Ascending aorta (tissue), 2 donors: ENCODE results near the gene CEP55. TPM values are rescaled to one million over a fixed set of nuclear protein-coding genes. Genes with fewer than 3 reads are reported as not detected.

Source experiments
- DNase-seq, 2 donors: peaks; one replicate each; pipeline ENCODE4 v3.0.0-alpha.2; 2019; ENCODE audit warnings: low spot score in 2 of 2
- H3K27ac ChIP-seq, 2 donors: fragments of 200-600 bp; sonication (generic); one replicate each; pipeline ENCODE4 v1.5.1; 2016 to 2017; ENCODE audit warnings: mild to moderate bottlenecking in 1 of 2
- H3K27me3 ChIP-seq: fragments of 200-600 bp; sonication (generic); one replicate; pipeline ENCODE4 v1.5.1; 2017
- H3K36me3 ChIP-seq, 2 donors: fragments of 200-600 bp; sonication (generic); one replicate each; pipeline ENCODE4 v1.5.1; 2016
- H3K4me1 ChIP-seq, 2 donors: fragments of 200-600 bp; sonication (generic); one replicate each; pipeline ENCODE4 v1.5.1; 2016 to 2017; ENCODE audit warnings: mild to moderate bottlenecking in 1 of 2
- H3K4me3 ChIP-seq, 2 donors: fragments of 200-600 bp; sonication (generic); one replicate each; pipeline ENCODE4 v1.5.1; 2016 to 2017; ENCODE audit warnings: mild to moderate bottlenecking in 1 of 2
- H3K9me3 ChIP-seq, 2 donors: fragments of 200-600 bp; sonication (generic); one replicate each; pipeline ENCODE4 v1.5.1; 2016
- intact Hi-C: fragments of 100-400 bp; cut with DNase I; formaldehyde crosslinking; loops from one replicate; pipeline ENCODE4 v1.15.1; 2023
- total RNA-seq: library from RNA; depleted of rRNA; stranded (reverse); fragments of >200 nt; gene quantifications from one replicate; pipeline ENCODE4 v1.1.0, GENCODE V29; 2016
- TF ChIP-seq, protein P1 (sequence below), 3 experiments: fragments of 200-600 bp in 2 of 3; fragments of 450-650 bp in 1 of 3; sonication (generic) in 2 of 3; IDR thresholded peaks; one replicate each; pipeline ENCODE4 v1.5.1; 2016 to 2019; ENCODE audit warnings: antibody characterized with exemption in 3 of 3, mild to moderate bottlenecking in 1 of 3, moderate library complexity in 1 of 3

The CEP55 gene
- total RNA-seq, 1 donor from 2014 or later, result not detected

GRCh38 chr10:93495654-93496321 lies 624 bp upstream of the CEP55 start:
- TF ChIP-seq, protein P1, sequence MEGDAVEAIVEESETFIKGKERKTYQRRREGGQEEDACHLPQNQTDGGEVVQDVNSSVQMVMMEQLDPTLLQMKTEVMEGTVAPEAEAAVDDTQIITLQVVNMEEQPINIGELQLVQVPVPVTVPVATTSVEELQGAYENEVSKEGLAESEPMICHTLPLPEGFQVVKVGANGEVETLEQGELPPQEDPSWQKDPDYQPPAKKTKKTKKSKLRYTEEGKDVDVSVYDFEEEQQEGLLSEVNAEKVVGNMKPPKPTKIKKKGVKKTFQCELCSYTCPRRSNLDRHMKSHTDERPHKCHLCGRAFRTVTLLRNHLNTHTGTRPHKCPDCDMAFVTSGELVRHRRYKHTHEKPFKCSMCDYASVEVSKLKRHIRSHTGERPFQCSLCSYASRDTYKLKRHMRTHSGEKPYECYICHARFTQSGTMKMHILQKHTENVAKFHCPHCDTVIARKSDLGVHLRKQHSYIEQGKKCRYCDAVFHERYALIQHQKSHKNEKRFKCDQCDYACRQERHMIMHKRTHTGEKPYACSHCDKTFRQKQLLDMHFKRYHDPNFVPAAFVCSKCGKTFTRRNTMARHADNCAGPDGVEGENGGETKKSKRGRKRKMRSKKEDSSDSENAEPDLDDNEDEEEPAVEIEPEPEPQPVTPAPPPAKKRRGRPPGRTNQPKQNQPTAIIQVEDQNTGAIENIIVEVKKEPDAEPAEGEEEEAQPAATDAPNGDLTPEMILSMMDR (IDR thresholded peaks at IDR 0.05), result no peak
- Histone ChIP-seq H3K4me1 (peaks cover 2 to 5% of the 10 kb centered on the region in 2 donors), H3K4me3 (peak overlapping the region; percentile 72 to 86), H3K27me3 (no peaks in the 10 kb centered on the region), H3K27ac (peak overlapping the region; percentile 60 to 62), H3K36me3 (no peaks in the 10 kb centered on the region), H3K9me3 (no peaks in the 10 kb centered on the region)
- DNase-seq, result peak in 1 of 2 donors; percentile 70
- intact Hi-C loops, result loop anchor here (1.0 to 2.0 kb wide), 2 partner anchors 15 to 119 kb away; no protein-coding TSS in a partner anchor

- H3K4me3 ChIP-seq, result no peak overlapping the region
- H3K27ac ChIP-seq, result no peak overlapping the region
- peaks cover 2 to 5% of the 10 kb centered on the region in 2 donors for H3K4me1 ChIP-seq
- TF ChIP-seq, protein P1 (IDR thresholded peaks at IDR 0.05), result no peak
- H3K9me3 ChIP-seq, result no peaks in the 10 kb centered on the region
- DNase-seq, result no peak
- H3K27me3 ChIP-seq, result no peaks in the 10 kb centered on the region
- intact Hi-C loops, result no loop called here
- no peaks in the 10 kb centered on the region for H3K36me3 ChIP-seq
Observed at GRCh38 chr10:93498166-93498565, 1.8 kb downstream of the CEP55 start.

DNA sequence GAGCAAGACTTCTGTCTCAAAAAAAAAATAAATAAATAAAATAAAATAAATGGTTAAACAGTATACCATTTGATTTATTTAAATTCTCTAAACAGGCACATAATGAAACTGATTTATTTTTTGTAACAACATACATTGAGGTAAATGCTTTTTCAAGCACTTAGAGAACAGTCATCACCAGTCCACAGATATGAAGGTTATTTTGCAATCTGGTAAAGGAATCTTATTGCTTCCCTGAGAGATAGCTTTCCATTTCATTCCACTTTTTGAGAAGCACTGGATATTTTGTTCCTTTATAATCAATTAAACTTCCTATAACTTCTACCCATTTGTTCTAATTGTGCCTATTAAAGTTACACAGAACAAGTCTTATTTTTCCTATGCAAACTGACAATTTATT lies 5.2 kb downstream of the CEP55 start:
- Histone ChIP-seq H3K27me3 (no peaks in the 10 kb centered on the region), H3K4me1 (peaks cover 2 to 3% of the 10 kb centered on the region in 2 donors), H3K27ac (no peak overlapping the region), H3K36me3 (no peaks in the 10 kb centered on the region), H3K9me3 (no peaks in the 10 kb centered on the region), H3K4me3 (no peak overlapping the region)
- intact Hi-C loops, result no loop called here
- TF ChIP-seq, protein P1 (IDR thresholded peaks at IDR 0.05), result no peak
- no peak for DNase-seq

DNA sequence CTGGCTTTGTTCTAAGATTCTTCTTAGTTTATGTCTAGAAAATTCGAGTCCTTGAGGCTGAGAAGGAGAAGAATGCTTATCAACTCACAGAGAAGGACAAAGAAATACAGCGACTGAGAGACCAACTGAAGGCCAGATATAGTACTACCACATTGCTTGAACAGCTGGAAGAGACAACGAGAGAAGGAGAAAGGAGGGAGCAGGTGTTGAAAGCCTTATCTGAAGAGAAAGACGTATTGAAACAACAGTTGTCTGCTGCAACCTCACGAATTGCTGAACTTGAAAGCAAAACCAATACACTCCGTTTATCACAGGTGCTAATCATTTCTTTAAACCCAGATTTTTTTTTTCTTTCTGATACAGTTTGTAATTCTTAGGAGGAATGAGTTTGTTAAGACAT lies 6.7 kb downstream of the CEP55 start:
- Histone ChIP-seq H3K27ac (no peak overlapping the region), H3K36me3 (no peaks in the 10 kb centered on the region), H3K27me3 (no peaks in the 10 kb centered on the region), H3K9me3 (no peaks in the 10 kb centered on the region), H3K4me1 (no peaks in the 10 kb centered on the region), H3K4me3 (no peak overlapping the region)
- TF ChIP-seq, protein P1 (IDR thresholded peaks at IDR 0.05), result no peak
- no peak for DNase-seq
- intact Hi-C loops, result no loop called here

DNA sequence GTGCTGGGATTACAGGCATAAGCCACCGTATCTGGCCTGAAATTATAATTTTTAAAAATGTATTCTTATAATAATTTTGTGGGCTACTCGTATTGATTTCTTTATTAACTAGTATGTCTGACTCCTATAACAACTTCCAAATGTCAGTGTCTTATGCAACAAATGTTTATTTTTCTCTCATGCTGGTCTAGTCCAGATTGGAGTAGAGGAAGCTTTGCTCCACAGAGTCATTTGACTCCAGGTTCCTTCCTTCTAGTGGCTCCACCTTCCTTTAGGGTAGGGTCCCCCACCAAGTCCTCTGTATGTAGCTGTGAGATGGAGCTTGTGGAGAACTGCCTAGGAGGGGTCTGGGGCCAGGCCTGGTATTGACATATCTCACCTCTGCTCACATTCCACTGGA lies 8.7 kb downstream of the CEP55 start:
- H3K36me3 ChIP-seq, result no peaks in the 10 kb centered on the region

More for the DNA sequence above, 8.7 kb downstream of the CEP55 start:
- Histone ChIP-seq H3K27ac (no peak overlapping the region), H3K4me3 (no peak overlapping the region), H3K9me3 (no peaks in the 10 kb centered on the region), H3K27me3 (no peaks in the 10 kb centered on the region), H3K4me1 (no peaks in the 10 kb centered on the region)
- TF ChIP-seq, protein P1 (IDR thresholded peaks at IDR 0.05), result no peak
- DNase-seq, result no peak
- intact Hi-C loops, result no loop called here
